Stimulated activated CD4-positive, alpha-beta T cell treated with anti-CD3 and anti-CD28 coated beads, Interleukin-1b, Interleukin-23, amount 100 ng/mL, for 48 hours (primary cell): ENCODE results near the gene PRR35.

ENCODE experiments used
- DNase-seq: peaks from one replicate; pipeline ENCODE4 v3.0.0-alpha.2; 2020

Gene PRR35

GRCh38 chr16:582218-582613, 22.0 kb downstream of the PRR35 start:
- DNase-seq: no peak

GRCh38 chr16:582614-583331, 22.6 kb downstream of the PRR35 start:
- DNase-seq: no peak

GRCh38 chr16:583470-583814, 23.2 kb downstream of the PRR35 start:
- DNase-seq: no peak

- no peak for DNase-seq
Measured at GRCh38 chr16:583815-584591, 23.8 kb downstream of the PRR35 start.

DNA sequence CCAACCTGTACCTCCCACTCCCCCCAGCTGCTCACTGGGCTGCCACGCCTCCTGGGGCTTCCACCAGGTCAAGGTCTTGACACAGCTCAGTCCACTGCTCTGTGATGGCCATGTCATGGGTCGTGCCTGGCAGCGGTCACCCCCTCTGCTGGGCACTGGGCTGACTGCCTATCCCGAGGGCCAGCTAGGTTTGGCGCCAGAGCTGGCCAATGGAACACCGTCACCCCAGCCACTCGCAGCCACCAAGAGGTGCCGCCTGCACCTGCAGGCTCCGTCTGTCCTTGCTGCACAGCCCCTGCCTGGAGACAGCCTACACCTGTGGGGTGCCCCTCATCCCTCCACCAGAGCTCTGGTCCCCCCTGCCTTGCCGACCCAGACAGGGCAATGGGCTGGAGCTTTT, 25.2 kb downstream of the PRR35 start:
- DNase-seq: no peak

DNA sequence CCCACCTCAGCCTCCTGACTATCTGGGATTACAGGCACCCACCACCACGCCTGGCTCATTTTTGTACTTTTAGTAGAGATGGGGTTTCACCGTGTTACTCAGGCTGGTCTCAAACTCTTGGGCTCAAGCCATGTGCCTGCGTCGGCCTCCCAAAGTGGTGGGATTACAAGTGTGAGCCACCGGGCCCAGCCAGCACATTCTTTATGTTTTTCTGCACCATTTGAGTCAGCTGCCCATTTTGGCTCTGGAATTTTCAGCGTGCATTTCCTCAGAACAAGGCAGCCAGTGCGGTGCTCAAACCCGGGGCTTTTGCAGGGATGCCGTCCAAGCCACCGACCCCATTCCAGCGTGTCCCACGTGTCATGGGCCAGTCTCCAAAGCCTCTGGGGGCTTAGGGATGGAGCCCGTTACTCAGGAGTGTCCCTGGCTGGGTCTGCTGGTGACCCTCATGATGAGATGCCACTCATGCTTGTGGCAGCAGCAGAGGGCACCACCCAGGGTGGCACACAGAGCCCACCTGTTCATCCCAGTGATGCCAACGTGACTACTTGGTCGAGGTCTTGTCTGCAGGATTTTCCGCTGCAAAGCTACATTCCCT, 26.0 kb downstream of the PRR35 start:
- DNase-seq: no peak

- no peak for DNase-seq
Measured at GRCh38 chr16:586645-587590, 26.7 kb downstream of the PRR35 start.

- peak; percentile 79 for DNase-seq
Measured at GRCh38 chr16:588639-588888, 28.4 kb downstream of the PRR35 start.

- peak; percentile 97 for DNase-seq
Measured at GRCh38 chr16:588889-589657, 28.9 kb downstream of the PRR35 start.

GRCh38 chr16:589658-590187, 29.5 kb downstream of the PRR35 start, which contains the start of gene RAB40C:
Gene RAB40C, plus strand, starts transcription at chr16:590066. Its CDS starts 226 bp downstream, at chr16:590292.
- DNase-seq: peak; percentile 99

- DNase-seq: no peak
Measured at GRCh38 chr16:590188-590814, 30.1 kb downstream of the PRR35 start.

DNA sequence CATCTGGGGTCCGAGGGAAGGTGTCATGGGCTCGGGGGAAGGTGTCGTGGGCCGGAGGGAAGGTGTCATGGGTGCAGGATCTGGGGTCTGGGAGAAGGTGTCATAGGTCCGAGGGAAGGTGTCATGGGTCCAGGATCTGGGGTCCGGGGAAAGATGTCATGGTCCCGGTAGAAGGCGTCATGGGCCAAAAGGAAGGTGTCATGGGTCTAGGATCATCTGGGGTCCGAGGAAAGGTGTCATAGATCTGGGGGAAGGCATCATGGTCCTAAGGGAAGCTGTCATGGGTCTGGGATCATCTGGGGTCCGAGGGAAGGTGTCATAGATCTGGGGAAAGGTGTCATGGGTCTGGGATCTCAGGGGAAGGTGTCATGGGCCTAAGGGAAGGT, 30.6 kb downstream of the PRR35 start:
- DNase-seq: no peak

DNA sequence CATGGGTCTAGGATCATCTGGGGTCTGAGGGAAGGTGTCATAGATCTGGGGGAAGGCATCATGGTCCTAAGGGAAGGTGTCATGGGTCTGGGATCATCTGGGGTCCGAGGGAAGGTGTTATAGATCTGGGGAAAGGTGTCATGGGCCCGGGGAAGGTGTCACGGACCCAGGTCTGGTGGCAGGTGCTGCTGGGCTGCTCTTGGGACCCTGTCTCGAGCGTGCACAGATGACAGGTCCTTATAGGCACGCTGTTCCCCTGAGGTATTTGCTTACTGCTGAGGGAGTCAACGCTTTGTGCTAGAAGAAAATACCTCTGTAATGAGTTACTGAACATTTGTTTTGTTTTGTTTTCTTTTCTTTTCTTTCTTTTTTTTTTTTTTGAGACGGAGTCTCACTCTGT, 31.0 kb downstream of the PRR35 start:
- DNase-seq: no peak

- no peak for DNase-seq
Measured at GRCh38 chr16:591892-592517, 31.8 kb downstream of the PRR35 start.

- no peak for DNase-seq
Measured at GRCh38 chr16:592518-593306, 32.5 kb downstream of the PRR35 start.

- DNase-seq: no peak
Measured at GRCh38 chr16:593406-593805, 33.2 kb downstream of the PRR35 start.

GRCh38 chr16:593807-594206, 33.6 kb downstream of the PRR35 start:
- DNase-seq: no peak

GRCh38 chr16:595094-595528, 34.9 kb downstream of the PRR35 start:
- no peak for DNase-seq

- no peak for DNase-seq
Measured at GRCh38 chr16:595942-596735, 35.9 kb downstream of the PRR35 start.

- DNase-seq: no peak
Measured at GRCh38 chr16:596736-597060, 36.5 kb downstream of the PRR35 start.
